HG03460 (cell line): ENCODE results near the gene MAU2.
A peak's percentile ranks its signal among the peaks of the same experiment; 100 is the strongest.
"Not testable (repeated sequence)": the region's sequence is repeated elsewhere in the genome, so short reads cannot be mapped to it uniquely, and the experiment has no call there.

Source experiments
- ATAC-seq: cut with Tn5 transposase; IDR thresholded peaks from one replicate; pipeline ENCODE4 v1.9.1; 2021; ENCODE audit not compliant: unreplicated experiment

Gene MAU2

GRCh38 chr19:19381007-19381926, 60.6 kb downstream of the MAU2 start:
- ATAC-seq, result no peak

GRCh38 chr19:19382118-19382517, 61.5 kb downstream of the MAU2 start:
- no peak for ATAC-seq

GRCh38 chr19:19384486-19384885, 63.9 kb downstream of the MAU2 start:
- no peak for ATAC-seq

- ATAC-seq, result peak; percentile 91
These were observed 64.7 kb downstream of the MAU2 start for GRCh38 chr19:19385131-19385895.

- ATAC-seq, result no peak
These were observed 65.6 kb downstream of the MAU2 start for GRCh38 chr19:19385896-19386869.

- ATAC-seq, result no peak
These were observed 66.5 kb downstream of the MAU2 start for GRCh38 chr19:19387108-19387507.

- ATAC-seq, result no peak
These were observed 68.2 kb downstream of the MAU2 start for GRCh38 chr19:19388568-19389555.

- ATAC-seq, result not testable (repeated sequence)
These were observed 69.1 kb downstream of the MAU2 start for GRCh38 chr19:19389683-19390082.

GRCh38 chr19:19394333-19394732, 73.7 kb downstream of the MAU2 start:
- ATAC-seq, result not testable (repeated sequence)

- no peak for ATAC-seq
These were observed 79.3 kb downstream of the MAU2 start for GRCh38 chr19:19399733-19400433.

GRCh38 chr19:19402656-19403372, 82.2 kb downstream of the MAU2 start:
- no peak for ATAC-seq

- ATAC-seq, result no peak
These were observed 82.8 kb downstream of the MAU2 start for GRCh38 chr19:19403373-19403901.

GRCh38 chr19:19404879-19405860, 84.5 kb downstream of the MAU2 start, which contains the start of gene GATAD2A:
Gene GATAD2A (plus strand): TSS chr19:19405675. CDS start chr19:19465346, 59,671 bp downstream.
- peak; percentile 72 for ATAC-seq

- no peak for ATAC-seq
These were observed 85.6 kb downstream of the MAU2 start for GRCh38 chr19:19405971-19406877.

- ATAC-seq, result no peak
These were observed 86.4 kb downstream of the MAU2 start for GRCh38 chr19:19406878-19407632.
